GM10248 (cell line): Measurements from ENCODE around the gene NFKBIE.
A peak's percentile ranks its signal among the peaks of the same experiment; 100 is the strongest.

Experiments
- CTCF ChIA-PET: fragments of 300-600 bp; sonication (Branson Sonifier 250); formaldehyde crosslinking; extraction: SDS; loops from one replicate; lab custom pipeline; 2021; ENCODE audit warnings: antibody characterized with exemption; lab: Yijun Ruan, JAX
- POLR2A ChIA-PET: fragments of 350-650 bp; sonication (Branson Sonifier 250); formaldehyde crosslinking; extraction: SDS; loops from one replicate; lab custom pipeline; 2020; ENCODE audit warnings: antibody characterized with exemption; lab: Yijun Ruan, JAX
- DNase-seq: peaks from one replicate; pipeline ENCODE4 v3.0.0; 2012; ENCODE audit errors: extremely low spot score
- TF ChIP-seq, protein P1 (sequence below): IDR thresholded peaks from 2 replicates; pipeline ENCODE4 v1.5.1; 2012; ENCODE audit warnings: mild to moderate bottlenecking, low read depth; ENCODE audit errors: extremely low read depth, missing control alignments, control extremely low read depth

NFKBIE gene

GRCh38 chr6:44257753-44258324 lies 7.5 kb downstream of the NFKBIE start:
- CTCF ChIA-PET = interaction anchor here (0.9 to 1.8 kb wide), 7 partner anchors 9 to 23 kb away, joined by 3 to 11 read pairs (median 5); no protein-coding TSS in a partner anchor
- no peak for DNase-seq
- TF ChIP-seq, protein P1, sequence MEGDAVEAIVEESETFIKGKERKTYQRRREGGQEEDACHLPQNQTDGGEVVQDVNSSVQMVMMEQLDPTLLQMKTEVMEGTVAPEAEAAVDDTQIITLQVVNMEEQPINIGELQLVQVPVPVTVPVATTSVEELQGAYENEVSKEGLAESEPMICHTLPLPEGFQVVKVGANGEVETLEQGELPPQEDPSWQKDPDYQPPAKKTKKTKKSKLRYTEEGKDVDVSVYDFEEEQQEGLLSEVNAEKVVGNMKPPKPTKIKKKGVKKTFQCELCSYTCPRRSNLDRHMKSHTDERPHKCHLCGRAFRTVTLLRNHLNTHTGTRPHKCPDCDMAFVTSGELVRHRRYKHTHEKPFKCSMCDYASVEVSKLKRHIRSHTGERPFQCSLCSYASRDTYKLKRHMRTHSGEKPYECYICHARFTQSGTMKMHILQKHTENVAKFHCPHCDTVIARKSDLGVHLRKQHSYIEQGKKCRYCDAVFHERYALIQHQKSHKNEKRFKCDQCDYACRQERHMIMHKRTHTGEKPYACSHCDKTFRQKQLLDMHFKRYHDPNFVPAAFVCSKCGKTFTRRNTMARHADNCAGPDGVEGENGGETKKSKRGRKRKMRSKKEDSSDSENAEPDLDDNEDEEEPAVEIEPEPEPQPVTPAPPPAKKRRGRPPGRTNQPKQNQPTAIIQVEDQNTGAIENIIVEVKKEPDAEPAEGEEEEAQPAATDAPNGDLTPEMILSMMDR = peak; percentile 2

DNA sequence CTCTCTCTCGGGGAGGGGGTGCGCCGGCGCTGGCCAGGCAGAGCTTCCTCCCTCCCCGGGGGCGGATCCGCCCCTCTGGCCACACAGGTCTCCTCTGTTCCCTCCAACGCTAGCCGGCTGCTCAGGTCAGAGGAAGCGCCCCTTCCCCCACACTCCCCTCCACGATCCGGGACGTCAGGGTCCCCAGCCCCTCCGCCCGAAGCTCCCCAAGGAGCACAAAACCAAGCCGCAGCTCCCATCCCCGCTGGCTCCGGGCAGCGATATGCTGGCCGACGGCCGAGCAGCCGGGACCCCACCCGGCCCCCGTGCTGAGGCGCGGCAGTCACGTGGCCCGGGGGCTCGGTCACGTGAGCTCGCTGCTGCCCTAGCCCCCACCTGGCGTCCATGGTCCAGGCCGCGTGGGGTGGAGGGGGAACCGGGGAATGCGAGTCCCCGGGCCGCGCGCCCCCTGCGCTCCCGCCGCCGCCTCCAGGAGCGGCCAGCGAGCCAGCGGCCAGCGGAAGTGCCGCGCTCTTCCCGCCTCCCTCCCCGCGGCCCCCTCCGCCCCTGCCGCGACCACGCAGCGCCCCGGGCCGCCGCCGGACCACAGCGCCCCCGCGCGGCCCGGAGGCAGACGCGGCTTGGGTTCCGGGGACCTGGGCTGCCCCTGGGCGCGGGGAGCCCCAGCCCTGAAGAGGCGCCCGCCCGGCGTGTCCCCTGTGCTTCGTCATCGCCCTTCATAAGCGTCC lies 8.2 kb downstream of the NFKBIE start, which contains the start of gene SLC35B2:
Gene SLC35B2, minus strand, starts transcription at position 504 of the 728 bp plus-strand sequence. Its CDS starts 118 bp downstream, at position 386.
- DNase-seq = peak; percentile 79

More at GRCh38 chr6:44257753-44258324, 7.5 kb downstream of the NFKBIE start:
- POLR2A ChIA-PET = interaction anchor here (1.7 to 3.7 kb wide), 2 partner anchors 11 to 35 kb away, joined by 6 to 56 read pairs; partner anchors contain the start of genes HSP90AB1 and SLC29A1

GRCh38 chr6:44256775-44257024 lies 8.7 kb downstream of the NFKBIE start:
- POLR2A ChIA-PET = interaction anchor here (0.7 to 3.7 kb wide), 8 partner anchors 10 to 131 kb away, joined by 3 to 56 read pairs (median 4); partner anchors contain the start of genes CDC5L, HSP90AB1 and SLC29A1
- CTCF ChIA-PET = interaction anchor here (0.7 to 1.8 kb wide), 25 partner anchors 8 to 589 kb away, joined by 3 to 12 read pairs (median 4); partner anchors contain the start of gene AARS2
- no peak for DNase-seq
- TF ChIP-seq, protein P1 = no peak

More for the DNA sequence above, 8.2 kb downstream of the NFKBIE start, which contains the start of gene SLC35B2:
- CTCF ChIA-PET = interaction anchor here (0.7 to 1.8 kb wide), 24 partner anchors 9 to 589 kb away, joined by 3 to 12 read pairs (median 4); partner anchors contain the start of gene AARS2
- POLR2A ChIA-PET = interaction anchor here (0.7 to 3.7 kb wide), 8 partner anchors 10 to 130 kb away, joined by 3 to 56 read pairs (median 4); partner anchors contain the start of genes CDC5L, HSP90AB1 and SLC29A1
- TF ChIP-seq, protein P1 = peak; percentile 89

DNA sequence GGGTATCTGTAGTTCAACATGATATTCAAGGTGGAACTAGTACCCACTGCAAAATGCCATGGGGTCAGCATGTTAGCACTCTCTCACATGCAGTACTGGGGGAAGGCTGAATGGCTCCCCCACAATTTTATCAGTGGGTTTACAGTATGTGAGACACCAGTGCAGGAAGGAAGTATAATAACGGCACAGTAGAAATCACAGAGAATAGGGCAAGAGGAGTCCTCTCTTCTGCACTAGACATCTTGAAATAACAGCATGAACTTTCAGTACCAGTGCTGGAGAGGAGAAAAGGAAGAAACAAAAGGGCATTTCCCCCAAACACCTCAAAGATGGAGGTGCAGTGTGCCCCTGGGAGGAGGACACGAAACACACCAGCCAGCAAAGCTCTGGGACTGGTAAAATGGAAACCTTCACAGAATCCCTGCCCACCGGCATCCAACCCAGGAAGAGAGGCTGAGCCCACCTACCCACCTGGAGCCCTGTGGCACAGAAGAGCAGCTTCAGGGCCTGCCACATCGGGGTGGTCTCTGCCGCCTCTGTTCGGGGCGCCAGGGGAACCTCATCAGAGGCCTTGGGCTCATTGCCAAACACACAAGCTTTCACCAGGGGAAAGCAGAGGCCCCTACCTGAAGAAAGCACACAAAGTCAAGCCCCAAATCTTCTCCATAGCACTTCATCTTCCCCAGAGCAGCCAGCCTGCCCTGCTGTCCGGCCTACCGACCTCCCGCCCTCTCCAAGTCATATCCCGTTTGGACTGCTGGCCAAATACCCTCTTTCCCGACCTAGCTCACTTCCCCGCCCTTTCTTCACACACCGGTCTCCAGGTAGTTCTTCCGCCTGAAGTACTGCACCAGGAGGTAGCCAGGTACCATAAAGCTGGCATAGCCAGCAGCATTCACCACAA lies 9.2 kb downstream of the NFKBIE start:
- POLR2A ChIA-PET = interaction anchor here (0.7 to 3.7 kb wide), 8 partner anchors 9 to 131 kb away, joined by 3 to 56 read pairs (median 4); partner anchors contain the start of genes CDC5L, HSP90AB1 and SLC29A1
- TF ChIP-seq, protein P1 = no peak
- DNase-seq = no peak
- CTCF ChIA-PET = interaction anchor here (0.7 to 3.0 kb wide), 25 partner anchors 8 to 588 kb away, joined by 3 to 12 read pairs (median 5); partner anchors contain the start of gene AARS2

DNA sequence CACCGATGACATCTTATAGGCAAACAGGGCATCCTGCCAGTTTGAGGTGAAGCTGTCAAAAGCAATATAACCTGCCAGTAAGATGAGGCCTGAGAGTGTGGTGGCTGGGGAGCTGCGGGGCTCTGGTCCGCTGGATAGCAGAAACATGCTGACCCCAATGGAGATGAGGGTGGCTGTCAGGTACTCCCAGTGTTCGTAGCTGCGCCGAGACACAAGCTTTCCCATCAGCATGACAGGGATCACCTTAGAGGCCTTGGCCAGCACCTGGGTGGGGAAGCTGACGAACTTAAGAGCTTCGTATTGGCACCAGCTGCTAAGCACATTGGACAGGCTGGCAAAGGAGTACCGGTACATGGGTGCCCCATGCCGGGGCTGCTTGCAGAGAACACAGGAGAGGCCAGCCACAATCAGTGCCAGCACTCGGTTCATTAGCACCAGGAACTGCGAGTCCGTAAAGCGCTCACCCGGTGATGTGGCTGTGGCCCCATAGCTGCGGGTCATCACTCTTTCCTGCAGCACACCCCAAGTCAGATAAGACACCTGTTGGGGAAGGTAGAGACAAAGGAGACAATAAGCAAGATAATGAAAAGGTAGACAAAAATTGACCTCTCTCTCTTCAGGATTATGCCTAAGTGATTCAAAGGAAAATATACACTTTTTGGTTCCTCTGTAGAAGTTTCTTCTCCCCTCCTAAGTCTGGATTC lies 10.1 kb downstream of the NFKBIE start:
- DNase-seq = no peak
- CTCF ChIA-PET = interaction anchor here (1.0 to 3.8 kb wide), 8 partner anchors 7 to 159 kb away, joined by 3 to 16 read pairs (median 9); partner anchors contain the start of gene AARS2
- POLR2A ChIA-PET = interaction anchor here (0.6 to 3.7 kb wide), 5 partner anchors 8 to 152 kb away, joined by 3 to 56 read pairs (median 5); partner anchors contain the start of gene HSP90AB1

More for the DNA sequence above, 10.1 kb downstream of the NFKBIE start:
- TF ChIP-seq, protein P1 = no peak
